ENCODE data around the gene CDCA7L. TPM values are rescaled to one million over a fixed set of nuclear protein-coding genes. Genes with fewer than 3 reads are reported as not detected.

The CDCA7L gene
- polyA plus RNA-seq, 1 donor (not counting 4 experiments of a cell fraction or from before 2014, with no cell fraction given) = 31.8 TPM

- H3K9ac ChIP-seq (ENCODE audit: control insufficient read depth, extremely low read depth, insufficient read depth, low read length) = no peak overlapping the region
- H3K4me3 ChIP-seq (ENCODE audit: control insufficient read depth in 2 of 3, extremely low read depth in 1 of 3, insufficient read depth in 2 of 3, low read depth in 1 of 3, low read length in 3 of 3) = no peak overlapping the region
- peaks cover 4% of the 10 kb centered on the region for H3K79me2 ChIP-seq (ENCODE audit: control insufficient read depth, insufficient read depth, low read length)
- no peak overlapping the region for H3K27ac ChIP-seq (ENCODE audit: control insufficient read depth, insufficient read depth, low read length)
- no peaks in the 10 kb centered on the region for H3K36me3 ChIP-seq (ENCODE audit: control insufficient read depth in 2 of 2, extremely low read depth in 1 of 2, insufficient read depth in 2 of 2, low read length in 2 of 2)
- H2AFZ ChIP-seq (ENCODE audit: control insufficient read depth, low read length) = no peak overlapping the region
- dilution Hi-C loops (cut with MboI; ENCODE audit: extremely low pct_ligation_motif_present, low sequenced_read_pairs) = no loop called here
- no peaks in the 10 kb centered on the region for H3K9me3 ChIP-seq (ENCODE audit: control insufficient read depth, low read depth, low read length)
- no peak for TF ChIP-seq EZH2 (IDR thresholded peaks at IDR 0.05; ENCODE audit: low read length)
- TF ChIP-seq CTCF (optimal IDR thresholded peaks at IDR 0.05 in 1 of 3, IDR thresholded peaks at IDR 0.05 in 1 of 3, conservative IDR thresholded peaks at IDR 0.05 in 1 of 3; ENCODE audit: extremely low read depth in 1 of 3, insufficient read depth in 2 of 3, low read length in 3 of 3) = no peak
- H3K4me1 ChIP-seq (ENCODE audit: control insufficient read depth, extremely low read depth, insufficient read depth, low read length) = peaks cover 15% of the 10 kb centered on the region
- no peaks in the 10 kb centered on the region for H3K27me3 ChIP-seq (ENCODE audit: control insufficient read depth, extremely low read depth, insufficient read depth, low read length)
- DNase-seq (ENCODE audit: low read depth, low spot score) = no peak
- H4K20me1 ChIP-seq (ENCODE audit: control insufficient read depth, extremely low read depth, insufficient read depth, low read length) = no peaks in the 10 kb centered on the region
- FAIRE-seq = no peak
- no peaks in the 10 kb centered on the region for H3K9me1 ChIP-seq (ENCODE audit: control insufficient read depth, extremely low read depth, insufficient read depth, low read length)
- H3K4me2 ChIP-seq (ENCODE audit: control insufficient read depth, extremely low read depth, insufficient read depth, low read depth, low read length) = no peak overlapping the region
Observed at GRCh38 chr7:21947946-21948345, 2.2 kb upstream of the CDCA7L start.

GRCh38 chr7:21947056-21947455 lies 1.4 kb upstream of the CDCA7L start:
- Histone ChIP-seq H4K20me1 (ENCODE audit: control insufficient read depth, extremely low read depth, insufficient read depth, low read length) (no peaks in the 10 kb centered on the region), H3K4me1 (ENCODE audit: control insufficient read depth, extremely low read depth, insufficient read depth, low read length) (peaks cover 23% of the 10 kb centered on the region), H3K79me2 (ENCODE audit: control insufficient read depth, insufficient read depth, low read length) (peaks cover 7% of the 10 kb centered on the region), H3K9me1 (ENCODE audit: control insufficient read depth, extremely low read depth, insufficient read depth, low read length) (no peaks in the 10 kb centered on the region), H3K36me3 (ENCODE audit: control insufficient read depth in 2 of 2, extremely low read depth in 1 of 2, insufficient read depth in 2 of 2, low read length in 2 of 2) (no peaks in the 10 kb centered on the region), H3K9me3 (ENCODE audit: control insufficient read depth, low read depth, low read length) (no peaks in the 10 kb centered on the region), H3K4me2 (ENCODE audit: control insufficient read depth, extremely low read depth, insufficient read depth, low read depth, low read length) (no peak overlapping the region), H2AFZ (ENCODE audit: control insufficient read depth, low read length) (no peak overlapping the region), H3K27me3 (ENCODE audit: control insufficient read depth, extremely low read depth, insufficient read depth, low read length) (no peaks in the 10 kb centered on the region), H3K27ac (ENCODE audit: control insufficient read depth, insufficient read depth, low read length) (no peak overlapping the region), H3K9ac (ENCODE audit: control insufficient read depth, extremely low read depth, insufficient read depth, low read length) (no peak overlapping the region), H3K4me3 (ENCODE audit: control insufficient read depth in 2 of 3, extremely low read depth in 1 of 3, insufficient read depth in 2 of 3, low read depth in 1 of 3, low read length in 3 of 3) (no peak overlapping the region)
- DNase-seq (ENCODE audit: low read depth, low spot score) (no peak), FAIRE-seq (no peak)
- TF ChIP-seq EZH2 (IDR thresholded peaks at IDR 0.05; ENCODE audit: low read length) (no peak), CTCF (optimal IDR thresholded peaks at IDR 0.05 in 1 of 3, IDR thresholded peaks at IDR 0.05 in 1 of 3, conservative IDR thresholded peaks at IDR 0.05 in 1 of 3; ENCODE audit: extremely low read depth in 1 of 3, insufficient read depth in 2 of 3, low read length in 3 of 3) (no peak)
- dilution Hi-C loops (cut with MboI; ENCODE audit: extremely low pct_ligation_motif_present, low sequenced_read_pairs) = no loop called here

All from keratinocyte (primary cell).